ENCODE results near the gene PROM1. TPM values are rescaled to one million over a fixed set of nuclear protein-coding genes. Genes with fewer than 3 reads are reported as not detected.
A peak's percentile ranks its signal among the peaks of the same experiment; 100 is the strongest.

Gene PROM1
- total RNA-seq, 1 donor from 2014 or later, result 36.9 TPM

- H3K4me3 Mint-ChIP-seq (ENCODE audit: unreplicated experiment), result no peak overlapping the region
- H3K27ac Mint-ChIP-seq (ENCODE audit: unreplicated experiment), result peak overlapping the region; percentile 43
- no peaks in the 10 kb centered on the region for H3K27me3 Mint-ChIP-seq (ENCODE audit: unreplicated experiment)
- H3K9me3 Mint-ChIP-seq (ENCODE audit: unreplicated experiment), result no peaks in the 10 kb centered on the region
- DNase-seq, result no peak
- peaks cover 17% of the 10 kb centered on the region for H3K4me1 Mint-ChIP-seq (ENCODE audit: low read depth, unreplicated experiment)
- TF ChIP-seq CTCF (IDR thresholded peaks at IDR 0.05; ENCODE audit: partially characterized antibody, unreplicated experiment), result no peak
- H3K36me3 Mint-ChIP-seq (ENCODE audit: unreplicated experiment), result no peaks in the 10 kb centered on the region
These were observed 76.2 kb downstream of the PROM1 start for GRCh38 chr4:16007471-16008095.

- no peak overlapping the region for H3K27ac Mint-ChIP-seq (ENCODE audit: unreplicated experiment)
- TF ChIP-seq CTCF (IDR thresholded peaks at IDR 0.05; ENCODE audit: partially characterized antibody, unreplicated experiment), result no peak
- H3K9me3 Mint-ChIP-seq (ENCODE audit: unreplicated experiment), result no peaks in the 10 kb centered on the region
- no peaks in the 10 kb centered on the region for H3K36me3 Mint-ChIP-seq (ENCODE audit: unreplicated experiment)
- H3K4me3 Mint-ChIP-seq (ENCODE audit: unreplicated experiment), result peak overlapping the region; percentile 18
- no peak for DNase-seq
- peaks cover 17% of the 10 kb centered on the region for H3K4me1 Mint-ChIP-seq (ENCODE audit: low read depth, unreplicated experiment)
- no peaks in the 10 kb centered on the region for H3K27me3 Mint-ChIP-seq (ENCODE audit: unreplicated experiment)
These were observed 76.9 kb downstream of the PROM1 start for GRCh38 chr4:16006771-16007446.

- Mint-ChIP-seq H3K4me1 (ENCODE audit: low read depth, unreplicated experiment) (peaks cover 17% of the 10 kb centered on the region), H3K27me3 (ENCODE audit: unreplicated experiment) (no peaks in the 10 kb centered on the region), H3K27ac (ENCODE audit: unreplicated experiment) (no peak overlapping the region), H3K4me3 (ENCODE audit: unreplicated experiment) (no peak overlapping the region), H3K9me3 (ENCODE audit: unreplicated experiment) (no peaks in the 10 kb centered on the region), H3K36me3 (ENCODE audit: unreplicated experiment) (no peaks in the 10 kb centered on the region)
- no peak for DNase-seq
- TF ChIP-seq CTCF (IDR thresholded peaks at IDR 0.05; ENCODE audit: partially characterized antibody, unreplicated experiment), result no peak
These were observed 78.1 kb downstream of the PROM1 start for GRCh38 chr4:16005676-16006075.

- Mint-ChIP-seq H3K36me3 (ENCODE audit: unreplicated experiment) (no peaks in the 10 kb centered on the region), H3K4me3 (ENCODE audit: unreplicated experiment) (no peak overlapping the region), H3K4me1 (ENCODE audit: low read depth, unreplicated experiment) (no peaks in the 10 kb centered on the region), H3K9me3 (ENCODE audit: unreplicated experiment) (no peaks in the 10 kb centered on the region), H3K27ac (ENCODE audit: unreplicated experiment) (no peak overlapping the region), H3K27me3 (ENCODE audit: unreplicated experiment) (no peaks in the 10 kb centered on the region)
- TF ChIP-seq CTCF (IDR thresholded peaks at IDR 0.05; ENCODE audit: partially characterized antibody, unreplicated experiment), result peak; percentile 80
- DNase-seq, result peak; percentile 49
These were observed 82.4 kb downstream of the PROM1 start for GRCh38 chr4:16001484-16001858.

Measured in glutamatergic neuron (in vitro differentiated cells).